Measurements from ENCODE around the gene CAMTA1. TPM values are rescaled to one million over a fixed set of nuclear protein-coding genes. Genes with fewer than 3 reads are reported as not detected.

CAMTA1 gene
- total RNA-seq, 1 experiment from 2014 or later: 50.3 TPM

- no peak for TF ChIP-seq CTCF (IDR thresholded peaks at IDR 0.05; ENCODE audit: unreplicated experiment)
- CTCF ChIA-PET: no interaction called here
- Mint-ChIP-seq H3K27ac (ENCODE audit: unreplicated experiment) (no peak overlapping the region), H3K27me3 (ENCODE audit: unreplicated experiment) (no peaks in the 10 kb centered on the region), H3K4me1 (ENCODE audit: low read depth, unreplicated experiment) (peaks cover 32% of the 10 kb centered on the region), H3K4me3 (ENCODE audit: low read depth, unreplicated experiment) (no peak overlapping the region), H3K36me3 (ENCODE audit: insufficient read depth, unreplicated experiment) (no peaks in the 10 kb centered on the region), H3K9me3 (ENCODE audit: low read depth, unreplicated experiment) (no peaks in the 10 kb centered on the region)
- DNase-seq: no peak
- BruUV-seq (replicated peaks): no TSS peak
- intact Hi-C loops (cut with micrococcal nuclease; ENCODE audit: unreplicated experiment): no loop called here
Measured at GRCh38 chr1:6815726-6816125, 30.5 kb downstream of the CAMTA1 start.

- CTCF ChIA-PET: interaction anchor here (0.9 kb wide), 1 partner anchor 13 kb away, joined by 3 read pairs; no protein-coding TSS in a partner anchor
- no peaks in the 10 kb centered on the region for H3K36me3 Mint-ChIP-seq (ENCODE audit: insufficient read depth, unreplicated experiment)
- H3K9me3 Mint-ChIP-seq (ENCODE audit: low read depth, unreplicated experiment): no peaks in the 10 kb centered on the region
- TF ChIP-seq CTCF (IDR thresholded peaks at IDR 0.05; ENCODE audit: unreplicated experiment): no peak
- no TSS peak for BruUV-seq (replicated peaks)
- H3K27me3 Mint-ChIP-seq (ENCODE audit: unreplicated experiment): no peaks in the 10 kb centered on the region
- no peak for DNase-seq
- H3K4me1 Mint-ChIP-seq (ENCODE audit: low read depth, unreplicated experiment): peaks cover 42% of the 10 kb centered on the region
- intact Hi-C loops (cut with micrococcal nuclease; ENCODE audit: unreplicated experiment): loop anchor here (5.0 kb wide), 1 partner anchor 43 kb away; no protein-coding TSS in a partner anchor
- no peak overlapping the region for H3K27ac Mint-ChIP-seq (ENCODE audit: unreplicated experiment)
- H3K4me3 Mint-ChIP-seq (ENCODE audit: low read depth, unreplicated experiment): no peak overlapping the region
Measured at GRCh38 chr1:6819246-6820040, 34.2 kb downstream of the CAMTA1 start.

- Mint-ChIP-seq H3K36me3 (ENCODE audit: insufficient read depth, unreplicated experiment) (no peaks in the 10 kb centered on the region), H3K27me3 (ENCODE audit: unreplicated experiment) (no peaks in the 10 kb centered on the region), H3K9me3 (ENCODE audit: low read depth, unreplicated experiment) (no peaks in the 10 kb centered on the region), H3K4me1 (ENCODE audit: low read depth, unreplicated experiment) (peaks cover 42% of the 10 kb centered on the region), H3K27ac (ENCODE audit: unreplicated experiment) (no peak overlapping the region), H3K4me3 (ENCODE audit: low read depth, unreplicated experiment) (no peak overlapping the region)
- BruUV-seq (replicated peaks): no TSS peak
- no peak for DNase-seq
- intact Hi-C loops (cut with micrococcal nuclease; ENCODE audit: unreplicated experiment): loop anchor here (5.0 kb wide), 1 partner anchor 41 kb away; no protein-coding TSS in a partner anchor
- CTCF ChIA-PET: interaction anchor here (0.7 kb wide), 1 partner anchor 88 kb away, joined by 3 read pairs; no protein-coding TSS in a partner anchor
- no peak for TF ChIP-seq CTCF (IDR thresholded peaks at IDR 0.05; ENCODE audit: unreplicated experiment)
Measured at GRCh38 chr1:6820899-6821298, 35.6 kb downstream of the CAMTA1 start.

GRCh38 chr1:6822530-6823359, 37.5 kb downstream of the CAMTA1 start:
- intact Hi-C loops (cut with micrococcal nuclease; ENCODE audit: unreplicated experiment): loop anchor here (5.0 kb wide), 1 partner anchor 40 kb away; no protein-coding TSS in a partner anchor
- peaks cover 27% of the 10 kb centered on the region for H3K4me1 Mint-ChIP-seq (ENCODE audit: low read depth, unreplicated experiment)
- BruUV-seq (replicated peaks): no TSS peak
- H3K4me3 Mint-ChIP-seq (ENCODE audit: low read depth, unreplicated experiment): peak overlapping the region; percentile 47
- no peaks in the 10 kb centered on the region for H3K9me3 Mint-ChIP-seq (ENCODE audit: low read depth, unreplicated experiment)
- CTCF ChIA-PET: no interaction called here
- DNase-seq: peak; percentile 16
- TF ChIP-seq CTCF (IDR thresholded peaks at IDR 0.05; ENCODE audit: unreplicated experiment): no peak
- H3K27me3 Mint-ChIP-seq (ENCODE audit: unreplicated experiment): no peaks in the 10 kb centered on the region
- H3K36me3 Mint-ChIP-seq (ENCODE audit: insufficient read depth, unreplicated experiment): no peaks in the 10 kb centered on the region
- peak overlapping the region; percentile 36 for H3K27ac Mint-ChIP-seq (ENCODE audit: unreplicated experiment)
